Measurements from ENCODE around the gene MEOX2. TPM values are rescaled to one million over a fixed set of nuclear protein-coding genes. Genes with fewer than 3 reads are reported as not detected.

The MEOX2 gene
- total RNA-seq, 2 experiments from 2014 or later = not detected

- Mint-ChIP-seq H3K9me3 (ENCODE audit: low read depth) (peaks cover 8% of the 10 kb centered on the region), H3K4me3 (no peak overlapping the region), H3K36me3 (ENCODE audit: low read depth) (no peaks in the 10 kb centered on the region), H3K27me3 (no peaks in the 10 kb centered on the region), H3K27ac (no peak overlapping the region), H3K4me1 (no peaks in the 10 kb centered on the region)
- intact Hi-C loops (cut with DNase I, micrococcal nuclease) = no loop called here
- DNase-seq (no peak), ATAC-seq (no peak)
- CTCF ChIA-PET = no interaction called here
- POLR2A ChIA-PET = no interaction called here
Observed at GRCh38 chr7:15571301-15571878, 115.1 kb downstream of the MEOX2 start.

GRCh38 chr7:15567652-15568051 is 118.8 kb downstream of the MEOX2 start:
- H3K27me3 Mint-ChIP-seq = no peaks in the 10 kb centered on the region
- H3K27ac Mint-ChIP-seq = no peak overlapping the region
- intact Hi-C loops (cut with DNase I, micrococcal nuclease) = no loop called here
- H3K4me3 Mint-ChIP-seq = no peak overlapping the region
- H3K36me3 Mint-ChIP-seq (ENCODE audit: low read depth) = no peaks in the 10 kb centered on the region
- ChIA-PET CTCF (interaction anchor here (1.1 kb wide), 1 partner anchor 189 kb away, joined by 4 read pairs; no protein-coding TSS in a partner anchor), POLR2A (no interaction called here)
- H3K9me3 Mint-ChIP-seq (ENCODE audit: low read depth) = peaks cover 10% of the 10 kb centered on the region
- DNase-seq = no peak
- H3K4me1 Mint-ChIP-seq = no peaks in the 10 kb centered on the region
- ATAC-seq = no peak

GRCh38 chr7:15567036-15567435 is 119.4 kb downstream of the MEOX2 start:
- intact Hi-C loops (cut with DNase I, micrococcal nuclease) = no loop called here
- Mint-ChIP-seq H3K4me3 (no peak overlapping the region), H3K9me3 (ENCODE audit: low read depth) (peaks cover 10% of the 10 kb centered on the region), H3K27me3 (no peaks in the 10 kb centered on the region), H3K27ac (no peak overlapping the region), H3K4me1 (no peaks in the 10 kb centered on the region), H3K36me3 (ENCODE audit: low read depth) (no peaks in the 10 kb centered on the region)
- DNase-seq (no peak), ATAC-seq (no peak)
- CTCF ChIA-PET = interaction anchor here (1.1 kb wide), 1 partner anchor 190 kb away, joined by 4 read pairs; no protein-coding TSS in a partner anchor
- POLR2A ChIA-PET = no interaction called here

- ATAC-seq (no peak), DNase-seq (no peak)
- no peaks in the 10 kb centered on the region for H3K4me1 Mint-ChIP-seq
- H3K36me3 Mint-ChIP-seq (ENCODE audit: low read depth) = no peaks in the 10 kb centered on the region
- intact Hi-C loops (cut with DNase I, micrococcal nuclease) = no loop called here
- no peak overlapping the region for H3K4me3 Mint-ChIP-seq
- no peak overlapping the region for H3K27ac Mint-ChIP-seq
- POLR2A ChIA-PET = no interaction called here
- CTCF ChIA-PET = interaction anchor here (1.1 kb wide), 1 partner anchor 190 kb away, joined by 4 read pairs; no protein-coding TSS in a partner anchor
- H3K27me3 Mint-ChIP-seq = no peaks in the 10 kb centered on the region
- H3K9me3 Mint-ChIP-seq (ENCODE audit: low read depth) = peaks cover 10% of the 10 kb centered on the region
Observed at GRCh38 chr7:15566476-15566875, 120.0 kb downstream of the MEOX2 start.

- intact Hi-C loops (cut with DNase I, micrococcal nuclease) = no loop called here
- DNase-seq (no peak), ATAC-seq (no peak)
- Mint-ChIP-seq H3K4me3 (no peak within 1 kb of the TSS), H3K9me3 (ENCODE audit: low read depth) (peaks cover 2% of the 10 kb centered on the region), H3K4me1 (no peaks in the 10 kb centered on the region), H3K27ac (no peak within 1 kb of the TSS), H3K27me3 (no peaks in the 10 kb centered on the region), H3K36me3 (ENCODE audit: low read depth) (no peaks in the 10 kb centered on the region)
- ChIA-PET POLR2A (no interaction called here), CTCF (interaction anchor here (1.4 kb wide), 1 partner anchor 12 kb away, joined by 3 read pairs; no protein-coding TSS in a partner anchor)
Observed at GRCh38 chr7:15561835-15562234, 124.6 kb downstream of the MEOX2 start, which contains the start of gene AGMO. Gene AGMO, minus strand, starts transcription at chr7:15562015.

Other genes with a start within 250 kb of the MEOX2 start
- not detected for gene AGMO, start 124.7 kb downstream of the MEOX2 start, total RNA-seq